Uterus (tissue), 2 donors: ENCODE data around the gene TMEM117.

Source experiments
- CTCF ChIP-seq, 4 experiments: fragments of 200-600 bp in 2 of 4; fragments of 450-650 bp in 2 of 4; sonication (generic) in 2 of 4; IDR thresholded peaks; one replicate each; pipeline ENCODE4 v1.5.1; 2016 to 2019; ENCODE audit warnings: antibody characterized with exemption in 4 of 4, mild to moderate bottlenecking in 2 of 4, moderate library complexity in 1 of 4
- POLR2A ChIP-seq, 2 donors: fragments of 450-650 bp; IDR thresholded peaks; one replicate each; pipeline ENCODE4 v1.6.1; 2016; ENCODE audit warnings: antibody characterized with exemption in 2 of 2, mild to moderate bottlenecking in 1 of 2, moderate library complexity in 1 of 2

DNA sequence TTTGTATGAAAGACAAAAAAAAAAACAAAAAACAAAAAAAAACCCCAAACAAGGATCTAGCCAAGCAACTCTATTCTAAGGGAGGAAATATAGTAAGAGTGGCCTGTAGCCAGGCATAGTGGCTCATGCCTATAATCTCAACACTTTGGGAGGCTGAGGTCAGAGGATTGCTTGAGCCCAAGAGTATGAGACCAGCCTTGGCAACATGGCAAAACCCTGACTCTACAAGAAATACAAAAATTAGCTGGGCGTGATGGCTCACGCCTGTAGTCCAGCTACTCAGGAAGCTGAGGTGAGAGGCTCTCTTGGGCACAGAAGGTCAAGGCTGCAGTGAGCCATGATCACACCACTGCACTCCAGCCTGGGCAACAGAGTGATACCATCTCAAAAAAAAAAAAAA lies 47.9 kb downstream of the TMEM117 start:
- TF ChIP-seq CTCF (IDR thresholded peaks at IDR 0.05) (no peak), POLR2A (IDR thresholded peaks at IDR 0.05) (no peak)
